ENCODE measurements around the gene DGKI. TPM values are rescaled to one million over a fixed set of nuclear protein-coding genes. Genes with fewer than 3 reads are reported as not detected.

The DGKI gene
- total RNA-seq, 1 experiment from 2014 or later = not detected

DNA sequence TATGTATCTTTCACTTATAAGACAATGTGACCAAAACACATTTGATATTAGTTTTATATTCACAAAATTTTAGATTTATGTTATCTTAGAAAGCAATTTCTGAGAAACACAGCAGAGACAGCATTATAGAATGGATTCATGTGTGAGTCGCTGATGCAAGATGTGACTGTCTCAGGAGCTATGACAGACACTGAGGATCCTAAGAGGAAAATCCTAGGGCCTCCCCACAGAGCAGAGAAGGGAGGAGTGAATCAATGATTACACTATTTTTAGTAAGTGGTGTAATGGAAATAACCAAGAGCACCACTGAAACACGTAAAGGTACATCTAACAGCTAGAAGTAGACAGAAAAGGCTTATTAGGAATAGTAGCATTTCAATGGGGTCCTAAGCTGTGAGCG lies 299.3 kb downstream of the DGKI start:
- CTCF ChIA-PET = no interaction called here
- no peaks in the 10 kb centered on the region for H3K36me3 ChIP-seq (ENCODE audit: control insufficient read depth, insufficient read depth, low read length)
- no TSS peak for BruUV-seq (replicated peaks)

DNA sequence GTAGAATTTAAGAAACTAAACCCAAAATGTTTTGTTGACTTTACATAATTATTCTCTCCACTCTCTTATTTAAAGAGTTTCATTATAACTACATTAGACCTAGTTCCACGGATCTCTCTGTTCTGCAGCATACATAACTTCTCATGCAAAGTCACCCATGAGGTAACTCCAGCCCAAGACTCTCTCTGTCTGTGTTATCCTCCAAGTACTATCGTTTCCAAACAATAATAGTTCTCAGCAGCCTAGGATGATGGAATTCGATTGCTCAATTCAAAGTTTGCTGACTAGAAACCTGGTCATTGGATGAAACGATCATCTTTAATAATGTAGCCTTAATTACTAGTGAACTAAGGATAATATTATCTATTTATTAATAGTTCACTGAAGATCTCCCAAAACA lies 300.1 kb downstream of the DGKI start:
- ATAC-seq (no peak), DNase-seq (ENCODE audit: low read depth, low spot score) (no peak)
- intact Hi-C loops (cut with micrococcal nuclease; ENCODE audit: unreplicated experiment) = no loop called here
- H3K27ac ChIP-seq (ENCODE audit: low read length) = no peak overlapping the region
- POLR2A ChIA-PET = no interaction called here
- CTCF ChIA-PET = no interaction called here
- H3K36me3 ChIP-seq (ENCODE audit: control insufficient read depth, insufficient read depth, low read length) = no peaks in the 10 kb centered on the region
- BruUV-seq (replicated peaks) = no TSS peak
- in situ Hi-C loops (cut with HindIII; ENCODE audit: low pct_unique_long_range_greater_than_20kb, low sequenced_read_pairs) = no loop called here
- H3K4me3 ChIP-seq (ENCODE audit: low read depth in 2 of 2, low read length in 2 of 2) = no peak overlapping the region
- no peaks in the 10 kb centered on the region for H3K9me3 ChIP-seq (ENCODE audit: control insufficient read depth, insufficient read depth, low read depth, low read length)
- no peaks in the 10 kb centered on the region for H3K4me1 ChIP-seq (ENCODE audit: control insufficient read depth, insufficient read depth, low read length)
- H3K27me3 ChIP-seq (ENCODE audit: control insufficient read depth, insufficient read depth, low read length) = no peaks in the 10 kb centered on the region
- TF ChIP-seq POLR2AphosphoS5 (IDR thresholded peaks at IDR 0.05; ENCODE audit: low read depth, low read length) (no peak), SIN3A (IDR thresholded peaks at IDR 0.05; ENCODE audit: borderline replicate concordance, insufficient read depth, low read depth, low read length) (no peak), TCF7L2 (IDR thresholded peaks at IDR 0.05; ENCODE audit: low read depth, low read length) (no peak)
- TF ChIP-seq, protein P1, sequence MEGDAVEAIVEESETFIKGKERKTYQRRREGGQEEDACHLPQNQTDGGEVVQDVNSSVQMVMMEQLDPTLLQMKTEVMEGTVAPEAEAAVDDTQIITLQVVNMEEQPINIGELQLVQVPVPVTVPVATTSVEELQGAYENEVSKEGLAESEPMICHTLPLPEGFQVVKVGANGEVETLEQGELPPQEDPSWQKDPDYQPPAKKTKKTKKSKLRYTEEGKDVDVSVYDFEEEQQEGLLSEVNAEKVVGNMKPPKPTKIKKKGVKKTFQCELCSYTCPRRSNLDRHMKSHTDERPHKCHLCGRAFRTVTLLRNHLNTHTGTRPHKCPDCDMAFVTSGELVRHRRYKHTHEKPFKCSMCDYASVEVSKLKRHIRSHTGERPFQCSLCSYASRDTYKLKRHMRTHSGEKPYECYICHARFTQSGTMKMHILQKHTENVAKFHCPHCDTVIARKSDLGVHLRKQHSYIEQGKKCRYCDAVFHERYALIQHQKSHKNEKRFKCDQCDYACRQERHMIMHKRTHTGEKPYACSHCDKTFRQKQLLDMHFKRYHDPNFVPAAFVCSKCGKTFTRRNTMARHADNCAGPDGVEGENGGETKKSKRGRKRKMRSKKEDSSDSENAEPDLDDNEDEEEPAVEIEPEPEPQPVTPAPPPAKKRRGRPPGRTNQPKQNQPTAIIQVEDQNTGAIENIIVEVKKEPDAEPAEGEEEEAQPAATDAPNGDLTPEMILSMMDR (IDR thresholded peaks at IDR 0.05) = no peak
- TF ChIP-seq, protein P2, sequence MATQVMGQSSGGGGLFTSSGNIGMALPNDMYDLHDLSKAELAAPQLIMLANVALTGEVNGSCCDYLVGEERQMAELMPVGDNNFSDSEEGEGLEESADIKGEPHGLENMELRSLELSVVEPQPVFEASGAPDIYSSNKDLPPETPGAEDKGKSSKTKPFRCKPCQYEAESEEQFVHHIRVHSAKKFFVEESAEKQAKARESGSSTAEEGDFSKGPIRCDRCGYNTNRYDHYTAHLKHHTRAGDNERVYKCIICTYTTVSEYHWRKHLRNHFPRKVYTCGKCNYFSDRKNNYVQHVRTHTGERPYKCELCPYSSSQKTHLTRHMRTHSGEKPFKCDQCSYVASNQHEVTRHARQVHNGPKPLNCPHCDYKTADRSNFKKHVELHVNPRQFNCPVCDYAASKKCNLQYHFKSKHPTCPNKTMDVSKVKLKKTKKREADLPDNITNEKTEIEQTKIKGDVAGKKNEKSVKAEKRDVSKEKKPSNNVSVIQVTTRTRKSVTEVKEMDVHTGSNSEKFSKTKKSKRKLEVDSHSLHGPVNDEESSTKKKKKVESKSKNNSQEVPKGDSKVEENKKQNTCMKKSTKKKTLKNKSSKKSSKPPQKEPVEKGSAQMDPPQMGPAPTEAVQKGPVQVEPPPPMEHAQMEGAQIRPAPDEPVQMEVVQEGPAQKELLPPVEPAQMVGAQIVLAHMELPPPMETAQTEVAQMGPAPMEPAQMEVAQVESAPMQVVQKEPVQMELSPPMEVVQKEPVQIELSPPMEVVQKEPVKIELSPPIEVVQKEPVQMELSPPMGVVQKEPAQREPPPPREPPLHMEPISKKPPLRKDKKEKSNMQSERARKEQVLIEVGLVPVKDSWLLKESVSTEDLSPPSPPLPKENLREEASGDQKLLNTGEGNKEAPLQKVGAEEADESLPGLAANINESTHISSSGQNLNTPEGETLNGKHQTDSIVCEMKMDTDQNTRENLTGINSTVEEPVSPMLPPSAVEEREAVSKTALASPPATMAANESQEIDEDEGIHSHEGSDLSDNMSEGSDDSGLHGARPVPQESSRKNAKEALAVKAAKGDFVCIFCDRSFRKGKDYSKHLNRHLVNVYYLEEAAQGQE (IDR thresholded peaks at IDR 0.05; ENCODE audit: insufficient read depth in 1 of 2, low read depth in 2 of 2, low read length in 1 of 2) = no peak

More for the DNA sequence above, 299.3 kb downstream of the DGKI start:
- no peak for DNase-seq (ENCODE audit: low read depth, low spot score)
- H3K9me3 ChIP-seq (ENCODE audit: control insufficient read depth, insufficient read depth, low read depth, low read length) = no peaks in the 10 kb centered on the region
- in situ Hi-C loops (cut with HindIII; ENCODE audit: low pct_unique_long_range_greater_than_20kb, low sequenced_read_pairs) = no loop called here
- no peak for ATAC-seq
- no peak overlapping the region for H3K27ac ChIP-seq (ENCODE audit: low read length)
- H3K4me1 ChIP-seq (ENCODE audit: control insufficient read depth, insufficient read depth, low read length) = no peaks in the 10 kb centered on the region
- intact Hi-C loops (cut with micrococcal nuclease; ENCODE audit: unreplicated experiment) = no loop called here
- POLR2A ChIA-PET = interaction anchor here (0.5 kb wide), 1 partner anchor 282 kb away, joined by 3 read pairs; no protein-coding TSS in a partner anchor
- no peak overlapping the region for H3K4me3 ChIP-seq (ENCODE audit: low read depth in 2 of 2, low read length in 2 of 2)
- no peaks in the 10 kb centered on the region for H3K27me3 ChIP-seq (ENCODE audit: control insufficient read depth, insufficient read depth, low read length)
- TF ChIP-seq, protein P1 (IDR thresholded peaks at IDR 0.05) = no peak
- no peak for TF ChIP-seq TCF7L2 (IDR thresholded peaks at IDR 0.05; ENCODE audit: low read depth, low read length)
- TF ChIP-seq SIN3A (IDR thresholded peaks at IDR 0.05; ENCODE audit: borderline replicate concordance, insufficient read depth, low read depth, low read length) = no peak
- TF ChIP-seq, protein P2 (IDR thresholded peaks at IDR 0.05; ENCODE audit: insufficient read depth in 1 of 2, low read depth in 2 of 2, low read length in 1 of 2) = no peak
- TF ChIP-seq POLR2AphosphoS5 (IDR thresholded peaks at IDR 0.05; ENCODE audit: low read depth, low read length) = no peak
